Medulla oblongata (tissue), 1 donor: ENCODE results near the gene SH3RF3.
A peak's percentile ranks its signal among the peaks of the same experiment; 100 is the strongest.
"Not testable (repeated sequence)": the region's sequence is repeated elsewhere in the genome, so short reads cannot be mapped to it uniquely, and the experiment has no call there.

ENCODE experiments used
- DNase-seq: peaks from one replicate; pipeline ENCODE4 v3.0.0-alpha.2; 2015; ENCODE audit errors: extremely low spot score

Gene SH3RF3

DNA sequence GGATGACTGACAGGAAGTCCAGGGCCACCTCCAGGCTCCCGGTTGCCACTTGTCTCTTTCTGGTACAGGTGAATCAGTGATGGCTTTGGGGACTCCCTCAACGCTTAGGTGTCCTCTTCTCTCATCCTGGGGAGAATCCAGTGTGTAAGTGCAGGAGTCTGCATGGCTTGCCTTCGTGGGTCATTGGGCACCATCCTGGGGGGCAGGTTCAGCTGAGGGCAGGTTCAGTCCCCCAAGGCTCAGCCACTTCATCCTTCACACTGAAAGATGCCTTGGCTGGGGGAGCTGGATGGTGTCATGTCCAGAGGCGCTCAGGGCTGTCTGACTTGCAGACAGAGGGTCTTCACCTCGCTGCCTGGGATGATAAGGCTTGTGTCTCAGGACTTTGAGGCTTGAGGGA, 29.2 kb downstream of the SH3RF3 start:
- no peak for DNase-seq

DNA sequence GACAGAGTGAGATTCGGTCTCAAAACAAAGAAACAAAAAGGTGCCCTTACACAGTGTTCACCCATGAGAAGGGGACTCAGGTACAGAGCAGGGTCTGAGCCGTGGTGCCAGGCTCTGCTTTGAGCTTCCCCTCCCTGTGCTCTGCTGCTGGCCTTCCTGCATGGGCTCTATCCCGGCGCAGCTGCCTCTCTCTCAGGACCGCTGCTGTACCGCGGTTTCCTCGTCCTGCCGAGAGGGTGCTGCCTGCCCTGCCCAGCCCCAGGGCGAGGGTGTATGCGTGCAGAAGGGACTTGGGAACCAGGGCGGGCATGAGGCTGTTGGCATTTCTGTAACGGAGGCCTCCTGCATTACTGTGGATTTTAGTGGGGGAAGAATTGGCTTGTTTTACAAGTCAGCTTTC, 30.1 kb downstream of the SH3RF3 start:
- no peak for DNase-seq

DNA sequence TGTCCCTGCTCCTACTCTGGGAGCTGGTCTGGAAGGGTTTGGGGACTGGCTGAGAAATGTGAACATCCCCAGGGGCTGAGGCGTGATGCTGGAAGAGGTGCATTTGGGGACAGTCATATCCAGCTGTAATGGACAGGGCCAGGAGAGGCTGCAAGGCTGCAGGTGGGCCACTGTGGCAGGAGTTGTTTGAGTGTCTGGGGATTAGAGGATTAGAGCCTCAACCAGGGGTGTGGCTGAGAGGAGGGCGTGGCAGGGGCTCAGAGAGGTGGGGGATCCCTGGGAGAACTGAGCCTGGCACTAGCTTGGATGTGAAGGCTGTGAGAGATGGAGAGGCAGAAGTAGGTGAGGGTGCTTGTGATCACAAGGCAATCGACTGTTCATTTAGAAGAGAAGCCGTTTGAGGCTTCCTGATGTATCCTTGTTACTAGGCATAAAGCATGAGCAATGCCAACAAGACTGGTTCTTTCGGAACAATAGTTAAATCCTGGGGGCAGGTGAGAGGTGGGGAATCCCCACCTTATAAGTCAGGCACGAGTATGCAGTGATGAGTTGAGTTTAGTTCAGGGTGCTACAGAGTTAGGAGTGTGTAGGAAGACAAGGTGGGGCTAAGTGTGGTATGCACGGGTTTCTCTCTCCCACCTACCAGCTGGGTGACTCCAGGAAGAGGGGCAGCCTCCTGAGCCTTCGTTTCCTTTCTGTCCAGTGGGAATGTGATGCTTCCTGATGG, 31.9 kb downstream of the SH3RF3 start:
- no peak for DNase-seq

DNA sequence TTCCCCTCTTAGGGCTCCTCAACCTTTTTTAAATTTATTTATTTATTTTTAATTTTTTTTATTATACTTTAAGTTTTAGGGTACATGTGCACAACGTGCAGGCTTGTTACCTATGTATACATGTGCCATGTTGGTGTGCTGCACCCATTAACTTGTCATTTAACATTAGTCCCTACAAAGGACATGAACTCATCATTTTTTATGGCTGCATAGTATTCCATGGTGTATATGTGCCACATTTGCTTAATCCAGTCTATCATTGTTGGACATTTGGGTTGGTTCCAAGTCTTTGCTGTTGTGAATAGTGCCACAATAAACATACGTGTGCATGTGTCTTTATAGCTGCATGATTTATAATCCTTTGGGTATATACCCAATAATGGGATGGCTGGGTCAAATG, 33.4 kb downstream of the SH3RF3 start:
- DNase-seq: not testable (repeated sequence)

- no peak for DNase-seq
Measured at GRCh38 chr2:109162999-109163398, 34.0 kb downstream of the SH3RF3 start.

GRCh38 chr2:109164311-109164710, 35.3 kb downstream of the SH3RF3 start:
- no peak for DNase-seq

DNA sequence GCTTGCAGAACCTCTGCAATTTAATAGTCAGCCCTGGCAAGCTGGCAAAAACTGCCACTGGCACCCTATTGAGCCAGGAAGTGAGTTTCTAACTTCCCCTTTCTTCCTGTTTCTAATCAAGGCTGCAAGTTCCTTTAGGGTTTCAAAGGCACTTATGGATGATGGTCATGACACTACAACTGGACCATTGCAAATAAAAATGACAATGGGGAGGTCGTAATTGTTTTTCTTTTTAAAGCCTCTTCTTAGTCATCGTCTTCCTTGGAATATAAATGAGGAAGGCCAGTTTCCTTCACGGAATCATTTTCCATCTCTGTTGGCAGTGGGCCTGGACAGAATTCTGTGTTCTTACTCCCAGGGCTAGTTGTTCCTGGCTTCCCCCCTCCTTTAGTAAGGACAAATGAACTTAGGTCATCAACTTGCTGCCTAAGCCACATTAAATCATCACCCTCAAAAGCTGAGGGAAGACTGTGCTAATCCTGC, 35.8 kb downstream of the SH3RF3 start:
- peak; percentile 23 for DNase-seq

- DNase-seq: no peak
Measured at GRCh38 chr2:109166811-109167210, 37.8 kb downstream of the SH3RF3 start.

- DNase-seq: no peak
Measured at GRCh38 chr2:109168086-109168485, 39.1 kb downstream of the SH3RF3 start.

GRCh38 chr2:109168716-109169115, 39.7 kb downstream of the SH3RF3 start:
- DNase-seq: no peak

GRCh38 chr2:109170645-109171044, 41.6 kb downstream of the SH3RF3 start:
- DNase-seq: no peak

DNA sequence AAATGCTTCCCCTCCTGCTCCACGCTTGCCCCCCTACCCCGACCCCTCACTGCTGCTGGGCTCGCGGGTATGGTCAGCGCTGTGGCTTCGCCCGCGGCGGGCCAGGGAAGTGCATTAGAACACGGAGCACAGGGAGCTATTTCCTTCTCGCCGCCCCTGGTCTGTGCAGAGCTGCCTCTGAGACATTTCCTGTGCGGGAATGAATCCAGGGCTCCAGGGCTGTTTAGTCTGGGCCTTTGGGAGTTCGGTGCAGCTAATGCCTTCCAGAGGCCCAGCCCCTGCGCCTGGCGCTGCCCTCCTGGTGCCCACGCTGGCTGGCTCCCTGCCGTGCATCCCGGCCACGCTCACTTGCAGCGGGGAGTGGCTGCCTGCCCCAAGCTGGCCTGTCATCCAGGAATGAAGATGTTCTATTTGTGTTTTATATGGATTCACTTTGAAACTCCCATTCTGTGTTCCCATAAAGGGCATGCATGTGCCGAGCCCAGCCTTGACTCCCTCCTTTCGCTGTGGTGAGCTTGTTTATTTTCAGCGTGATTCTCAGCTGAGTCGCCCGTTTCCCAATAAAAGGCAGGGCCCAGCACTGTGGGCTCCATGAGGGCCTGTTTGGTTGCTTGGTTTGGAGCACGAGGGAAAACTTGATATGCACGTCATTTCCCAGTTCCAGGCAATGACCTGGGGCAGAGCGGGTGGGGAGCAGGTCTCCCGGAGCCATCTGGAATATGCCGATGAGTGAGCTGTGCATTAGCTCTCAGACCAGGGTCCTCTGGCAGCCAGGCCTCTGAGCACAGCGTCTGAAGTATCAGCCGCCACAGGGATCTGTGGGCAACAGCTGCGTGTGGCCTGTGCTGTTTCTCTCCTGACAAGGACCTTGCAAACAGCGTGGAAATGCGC, 42.7 kb downstream of the SH3RF3 start:
- no peak for DNase-seq

- no peak for DNase-seq
Measured at GRCh38 chr2:109172556-109173105, 43.6 kb downstream of the SH3RF3 start.

DNA sequence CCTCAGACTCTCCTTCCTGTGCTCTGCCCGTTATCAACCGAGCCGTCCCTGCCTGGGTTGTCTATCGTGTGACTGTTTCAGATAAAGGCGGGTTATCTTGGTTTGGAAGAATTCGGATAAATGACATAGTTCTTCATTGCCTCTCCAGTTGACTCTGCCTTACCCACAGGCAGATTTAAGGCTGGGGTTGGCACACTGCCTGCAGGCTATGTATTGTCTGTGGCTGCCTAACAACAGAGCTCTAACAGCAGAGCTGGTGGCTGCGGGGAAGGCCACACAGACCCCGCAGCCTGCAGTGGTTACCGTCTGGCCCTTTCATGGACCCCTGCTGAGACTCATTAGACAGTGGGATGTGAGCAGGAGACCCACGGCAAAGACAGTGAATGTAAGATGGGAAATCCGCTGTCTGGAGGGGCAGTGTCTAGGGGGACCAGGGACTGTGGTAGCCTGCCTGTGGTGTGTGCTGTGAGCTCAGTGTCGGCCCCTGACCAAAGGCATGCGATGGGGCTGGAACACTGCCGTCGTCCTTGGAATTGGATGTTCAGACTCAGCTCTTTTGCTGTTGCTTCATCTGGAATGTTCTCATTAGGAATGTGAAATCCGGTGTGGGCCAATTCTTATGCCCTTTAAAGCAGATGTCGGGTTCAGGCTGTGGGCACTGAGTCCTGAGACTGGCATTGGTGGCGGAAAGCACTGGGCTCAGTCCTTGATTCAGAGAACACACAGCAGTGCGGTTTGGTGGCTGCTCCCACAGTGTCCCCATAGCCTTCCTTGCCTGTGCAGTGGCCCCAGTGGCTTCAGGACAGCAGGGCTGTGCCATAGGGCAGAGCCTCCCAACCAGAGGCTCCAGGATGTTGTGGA, 44.5 kb downstream of the SH3RF3 start:
- peak; percentile 40 for DNase-seq

GRCh38 chr2:109174214-109174613, 45.2 kb downstream of the SH3RF3 start:
- DNase-seq: no peak

GRCh38 chr2:109174626-109175349, 45.8 kb downstream of the SH3RF3 start:
- DNase-seq: no peak

GRCh38 chr2:109175350-109175678, 46.3 kb downstream of the SH3RF3 start:
- DNase-seq: no peak

- no peak for DNase-seq
Measured at GRCh38 chr2:109176928-109177327, 47.9 kb downstream of the SH3RF3 start.

DNA sequence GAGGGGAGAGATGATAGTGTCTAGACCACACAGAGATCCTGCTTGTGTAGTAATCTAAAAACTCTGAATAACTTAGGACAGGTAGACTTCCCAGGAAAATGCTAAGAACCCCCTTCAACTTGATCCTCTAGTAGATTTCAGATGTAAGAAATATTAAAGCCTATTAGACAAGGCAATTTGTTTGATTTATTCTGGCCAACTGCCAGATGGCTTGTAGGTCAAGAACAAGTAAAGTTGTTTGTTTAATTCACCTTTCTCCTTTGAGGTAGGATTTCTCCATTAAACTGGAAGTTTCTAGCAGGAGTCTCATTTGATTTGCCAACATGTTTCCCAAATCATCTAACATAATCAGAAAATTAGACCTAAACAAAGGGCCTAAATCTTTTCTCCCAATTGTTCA, 48.6 kb downstream of the SH3RF3 start:
- DNase-seq: no peak

DNA sequence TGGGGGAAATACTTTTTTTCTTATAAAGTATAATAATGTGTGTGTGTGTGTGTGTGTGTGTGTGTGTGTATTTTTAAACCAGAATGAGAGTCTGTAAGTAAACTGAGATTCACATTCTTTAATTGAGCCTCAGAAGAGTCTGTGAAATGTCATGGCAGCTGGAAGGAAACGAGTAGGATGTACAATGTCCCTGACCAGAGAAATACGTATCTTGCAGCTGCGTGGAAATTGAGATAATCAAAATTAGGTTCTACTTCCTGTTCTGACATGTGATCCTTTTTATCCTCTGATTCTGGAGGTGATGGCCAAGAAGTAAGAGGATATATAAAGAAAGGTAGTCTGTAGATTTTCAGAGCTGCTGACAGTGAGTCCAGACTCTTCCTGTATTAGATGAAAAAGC, 50.0 kb downstream of the SH3RF3 start:
- no peak for DNase-seq

DNA sequence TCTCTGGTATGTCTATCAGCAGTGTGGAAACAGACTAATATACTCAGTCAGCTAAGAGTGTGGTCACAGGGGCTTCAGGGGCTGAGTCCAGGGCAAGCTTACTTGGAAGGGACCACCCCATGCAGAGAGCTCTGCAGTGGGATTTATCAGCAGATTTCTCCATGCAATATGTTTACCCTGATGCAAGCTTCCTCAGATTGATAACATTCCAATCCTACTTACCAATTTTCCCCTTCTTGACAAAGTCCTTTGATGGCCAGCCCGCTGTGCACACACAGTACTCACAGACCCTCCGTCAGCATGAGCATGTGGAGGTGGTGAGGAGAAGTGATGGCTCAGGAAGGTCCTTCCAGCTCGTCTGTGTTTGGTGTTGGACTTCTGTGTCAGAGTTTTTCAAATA, 51.8 kb downstream of the SH3RF3 start:
- DNase-seq: no peak
